ENCODE results near the gene HSBP1L1.

Gene HSBP1L1

GRCh38 chr18:79942211-79942610 is 22.2 kb upstream of the HSBP1L1 start:
- H3K4me3 ChIP-seq (ENCODE audit: low read depth, low read length), result no peak overlapping the region
- TF ChIP-seq CTCF (IDR thresholded peaks at IDR 0.05; ENCODE audit: borderline replicate concordance, insufficient read depth, low read depth, low read length), result no peak

GRCh38 chr18:79942786-79943607 is 21.4 kb upstream of the HSBP1L1 start:
- TF ChIP-seq CTCF (IDR thresholded peaks at IDR 0.05; ENCODE audit: borderline replicate concordance, insufficient read depth, low read depth, low read length), result no peak
- H3K4me3 ChIP-seq (ENCODE audit: low read depth, low read length), result no peak overlapping the region

- H3K4me3 ChIP-seq (ENCODE audit: low read depth, low read length), result no peak overlapping the region
- no peak for TF ChIP-seq CTCF (IDR thresholded peaks at IDR 0.05; ENCODE audit: borderline replicate concordance, insufficient read depth, low read depth, low read length)
These were observed 20.8 kb upstream of the HSBP1L1 start for GRCh38 chr18:79943608-79944125.

- TF ChIP-seq CTCF (IDR thresholded peaks at IDR 0.05; ENCODE audit: borderline replicate concordance, insufficient read depth, low read depth, low read length), result no peak
- no peak overlapping the region for H3K4me3 ChIP-seq (ENCODE audit: low read depth, low read length)
These were observed 20.2 kb upstream of the HSBP1L1 start for GRCh38 chr18:79944126-79944731.

GRCh38 chr18:79944746-79945117 is 19.7 kb upstream of the HSBP1L1 start:
- H3K4me3 ChIP-seq (ENCODE audit: low read depth, low read length), result no peak overlapping the region
- no peak for TF ChIP-seq CTCF (IDR thresholded peaks at IDR 0.05; ENCODE audit: borderline replicate concordance, insufficient read depth, low read depth, low read length)

- no peak overlapping the region for H3K4me3 ChIP-seq (ENCODE audit: low read depth, low read length)
- TF ChIP-seq CTCF (IDR thresholded peaks at IDR 0.05; ENCODE audit: borderline replicate concordance, insufficient read depth, low read depth, low read length), result no peak
These were observed 19.1 kb upstream of the HSBP1L1 start for GRCh38 chr18:79945118-79946042.

Measured in GM12875 (cell line).